MM.1S (cell line): ENCODE measurements around the gene ZNF658.
"Not testable (repeated sequence)": the region's sequence is repeated elsewhere in the genome, so short reads cannot be mapped to it uniquely, and the experiment has no call there.

Source experiments
- CTCF ChIP-seq: fragments of 300-600 bp; sonication (generic); IDR thresholded peaks from 2 replicates; pipeline ENCODE4 v1.5.1; 2016; ENCODE audit warnings: antibody characterized with exemption, low read length, mixed read lengths
- EZH2phosphoT487 ChIP-seq: fragments of 300-600 bp; sonication (generic); IDR thresholded peaks from 2 replicates; pipeline ENCODE4 v1.6.1; 2018; ENCODE audit warnings: antibody characterized with exemption, low read length

- TF ChIP-seq CTCF, EZH2phosphoT487: not testable (repeated sequence)
Measured at GRCh38 chr9:66952576-66952975, 52.1 kb downstream of the ZNF658 start.
